ENCODE measurements around the gene GTF2F2. TPM values are rescaled to one million over a fixed set of nuclear protein-coding genes. Genes with fewer than 3 reads are reported as not detected.

The GTF2F2 gene
- total and polyA plus RNA-seq, 9 of the 15 experiments (the other 6 are each of a cell fraction or from before 2014, with no cell fraction given), result 19.7 to 44.8 (median 32.4) TPM

- no peak overlapping the region for H3K4me2 ChIP-seq (ENCODE audit: insufficient read depth, low read length)
- no peaks in the 10 kb centered on the region for H3K27me3 ChIP-seq (ENCODE audit: control insufficient read depth in 2 of 2, insufficient read depth in 2 of 2, low read length in 2 of 2)
- DNase-seq (ENCODE audit: extremely low read depth in 1 of 4, low spot score in 3 of 4) (no peak), FAIRE-seq (no peak), ATAC-seq (no peak)
- no peak overlapping the region for H3K27ac ChIP-seq (ENCODE audit: extremely low read depth, low read depth, low read length)
- no peak overlapping the region for H2AFZ ChIP-seq (ENCODE audit: low read depth, low read length)
- POLR2A ChIA-PET, result no interaction called here
- H3K79me2 ChIP-seq (ENCODE audit: control insufficient read depth, insufficient read depth, low read length), result no peaks in the 10 kb centered on the region; the same call in 2 of the 3 replicates
- CTCF ChIA-PET (ENCODE audit: low intra/inter-chr PET ratio), result no interaction called here
- H3K9ac ChIP-seq (ENCODE audit: insufficient read depth in 1 of 2, low read depth in 2 of 2, low read length in 2 of 2), result no peak overlapping the region
- 100% methylated on average over 2 of the region's 3 CpGs for WGBS (ENCODE audit: insufficient coverage, low coverage, missing lambda C conversion rate)
- in situ Hi-C loops (cut with MboI), result no loop called here
- no peaks in the 10 kb centered on the region for H3K4me1 ChIP-seq (replicated peaks in 1 of 2; ENCODE audit: control insufficient read depth in 2 of 2, insufficient read depth in 2 of 2, low read length in 2 of 2)
- no peaks in the 10 kb centered on the region for H3K9me1 ChIP-seq (ENCODE audit: control insufficient read depth, insufficient read depth, low read length)
- H3K9me3 ChIP-seq (replicated peaks; ENCODE audit: control insufficient read depth, insufficient read depth, low read depth, low read length), result no peaks in the 10 kb centered on the region
- intact Hi-C loops (cut with micrococcal nuclease), result loop anchor here (5.0 kb wide), 1 partner anchor 100 kb away; no protein-coding TSS in a partner anchor
- no peak overlapping the region for H3K4me3 ChIP-seq
- H4K20me1 ChIP-seq (replicated peaks; ENCODE audit: control insufficient read depth, insufficient read depth, low read length), result no peaks in the 10 kb centered on the region
- no TSS peak for BruUV-seq (replicated peaks)
- H3K36me3 ChIP-seq (ENCODE audit: control insufficient read depth, insufficient read depth, low read length), result peaks cover 18% of the 10 kb centered on the region
- TF ChIP-seq BHLHE40 (IDR thresholded peaks at IDR 0.05; ENCODE audit: low read length) (no peak), CEBPG (CRISPR knock-in tag; IDR thresholded peaks at IDR 0.05) (no peak), CEBPG (tag; conservative IDR thresholded peaks at IDR 0.05 in 1 of 2, IDR thresholded peaks at IDR 0.05 in 1 of 2) (no peak), GABPB1 (CRISPR knock-in tag; IDR thresholded peaks at IDR 0.05) (no peak), TCF3 (CRISPR knock-in tag; IDR thresholded peaks at IDR 0.05) (no peak), SMARCA4 (IDR thresholded peaks at IDR 0.05) (no peak), SREBF2 (CRISPR knock-in tag; IDR thresholded peaks at IDR 0.05) (no peak), ELK1 (CRISPR knock-in tag; IDR thresholded peaks at IDR 0.05) (no peak), NCOA1 (IDR thresholded peaks at IDR 0.05; ENCODE audit: low read depth) (no peak), SFPQ (IDR thresholded peaks at IDR 0.05; ENCODE audit: low read depth, low read length) (no peak), ARID4B (CRISPR knock-in tag; IDR thresholded peaks at IDR 0.05) (no peak), SMAD1 (IDR thresholded peaks at IDR 0.05; ENCODE audit: low read depth, low read length, partially characterized antibody) (no peak)
Measured at GRCh38 chr13:45166858-45167257, 46.5 kb downstream of the GTF2F2 start.
